HUES48 (cell line): ENCODE results near the gene CSAG2.
"Not testable (repeated sequence)": the region's sequence is repeated elsewhere in the genome, so short reads cannot be mapped to it uniquely, and the experiment has no call there.

ENCODE experiments used
- H3K27ac ChIP-seq: one replicate; pipeline ENCODE4 v1.7.0; 2013; ENCODE audit warnings: low read depth, low read length, inconsistent platforms
- H3K27me3 ChIP-seq: 2 replicates; pipeline ENCODE4 v1.6.1; 2013; ENCODE audit warnings: mild to moderate bottlenecking, low read length; ENCODE audit not compliant: control insufficient read depth, insufficient read depth
- H3K36me3 ChIP-seq: 2 replicates; pipeline ENCODE4 v1.6.1; 2013; ENCODE audit warnings: low read length; ENCODE audit not compliant: control insufficient read depth, insufficient read depth
- H3K4me1 ChIP-seq: 2 replicates; pipeline ENCODE4 v1.6.1; 2013; ENCODE audit warnings: mild to moderate bottlenecking, low read length; ENCODE audit not compliant: control insufficient read depth, insufficient read depth
- H3K4me3 ChIP-seq: 2 replicates; pipeline ENCODE4 v1.5.1; 2013; ENCODE audit warnings: mild to moderate bottlenecking, low read depth, low read length
- H3K9ac ChIP-seq: 2 replicates; pipeline ENCODE4 v1.6.1; 2013; ENCODE audit warnings: mild to moderate bottlenecking, low read depth, low read length, moderate library complexity
- H3K9me3 ChIP-seq: 2 replicates; pipeline ENCODE4 v1.6.1; 2013; ENCODE audit warnings: low read length; ENCODE audit not compliant: control insufficient read depth, insufficient read depth

The CSAG2 gene

GRCh38 chrX:152713815-152714787 lies 5.0 kb upstream of the CSAG2 start, which contains the start of gene MAGEA2B:
Gene MAGEA2B (plus strand): TSS chrX:152714628. CDS start chrX:152717107, 2,479 bp downstream.
- not testable (repeated sequence) for H3K4me3 ChIP-seq, H3K27me3 ChIP-seq, H3K9me3 ChIP-seq, H3K9ac ChIP-seq, H3K27ac ChIP-seq, H3K4me1 ChIP-seq, H3K36me3 ChIP-seq

DNA sequence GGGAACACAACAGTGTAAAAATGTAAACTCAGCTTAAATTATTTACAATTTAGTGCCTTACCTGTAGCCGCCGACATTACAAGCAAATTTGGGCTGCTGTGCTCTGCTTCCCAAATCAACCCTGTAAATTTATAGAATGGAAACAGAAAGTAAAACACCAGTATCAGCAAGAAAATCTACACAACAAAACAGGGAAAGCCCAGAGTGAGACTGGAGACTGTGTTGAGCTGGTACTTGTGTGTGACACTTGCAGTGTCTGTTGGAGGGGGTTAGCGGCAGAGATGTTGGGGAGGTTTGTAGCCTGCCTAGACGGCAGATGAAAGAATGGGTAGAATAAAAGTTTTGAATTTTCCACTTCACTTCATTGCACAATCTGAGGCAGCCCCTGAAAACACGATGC lies 4.1 kb upstream of the CSAG2 start:
- H3K4me3 ChIP-seq, H3K36me3 ChIP-seq, H3K4me1 ChIP-seq, H3K9me3 ChIP-seq, H3K9ac ChIP-seq, H3K27ac ChIP-seq, H3K27me3 ChIP-seq: not testable (repeated sequence)

- H3K9me3 ChIP-seq, H3K27ac ChIP-seq, H3K4me3 ChIP-seq, H3K9ac ChIP-seq, H3K27me3 ChIP-seq, H3K4me1 ChIP-seq, H3K36me3 ChIP-seq: not testable (repeated sequence)
Measured at GRCh38 chrX:152706500-152706899, 2.6 kb downstream of the CSAG2 start.

GRCh38 chrX:152700390-152700789 lies 8.7 kb downstream of the CSAG2 start:
- not testable (repeated sequence) for H3K27me3 ChIP-seq, H3K9ac ChIP-seq, H3K4me1 ChIP-seq, H3K27ac ChIP-seq, H3K9me3 ChIP-seq, H3K4me3 ChIP-seq, H3K36me3 ChIP-seq

DNA sequence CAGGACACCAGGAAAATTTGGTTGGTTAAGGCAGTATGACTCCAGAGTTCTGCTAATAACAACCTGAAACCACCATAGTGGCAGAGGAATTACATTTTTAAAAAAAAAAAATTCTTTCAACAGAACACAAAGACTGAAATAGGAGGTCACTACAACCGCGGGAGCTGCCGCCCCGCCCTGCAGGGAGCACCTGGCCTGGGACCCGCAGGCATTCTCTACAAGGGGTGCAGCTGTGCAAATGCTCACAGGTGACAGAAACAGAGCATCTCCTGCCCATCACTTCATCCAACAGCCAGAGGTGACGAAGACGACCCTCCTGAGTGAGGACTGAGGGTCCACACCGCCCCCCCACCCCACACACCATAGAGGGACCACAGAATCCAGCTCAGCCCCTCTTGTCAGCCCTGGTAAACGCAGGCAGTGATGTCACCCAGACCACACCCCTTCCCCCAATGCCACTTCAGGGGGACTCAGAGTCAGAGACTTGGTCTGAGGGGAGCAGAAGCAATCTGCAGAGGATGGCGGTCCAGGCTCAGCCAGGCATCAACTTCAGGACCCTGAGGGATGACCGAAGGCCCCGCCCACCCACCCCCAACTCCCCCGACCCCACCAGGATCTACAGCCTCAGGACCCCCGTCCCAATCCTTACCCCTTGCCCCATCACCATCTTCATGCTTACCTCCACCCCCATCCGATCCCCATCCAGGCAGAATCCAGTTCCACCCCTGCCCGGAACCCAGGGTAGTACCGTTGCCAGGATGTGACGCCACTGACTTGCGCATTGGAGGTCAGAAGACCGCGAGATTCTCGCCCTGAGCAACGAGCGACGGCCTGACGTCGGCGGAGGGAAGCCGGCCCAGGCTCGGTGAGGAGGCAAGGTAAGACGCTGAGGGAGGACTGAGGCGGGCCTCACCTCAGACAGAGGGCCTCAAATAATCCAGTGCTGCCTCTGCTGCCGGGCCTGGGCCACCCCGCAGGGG lies 10.8 kb downstream of the CSAG2 start, which contains the start of gene MAGEA3:
TSS of gene MAGEA3 (plus strand) at position 843 of the 980 bp plus-strand sequence. CDS start 2,039 bp downstream, outside the sequence.
- H3K36me3 ChIP-seq, H3K9me3 ChIP-seq, H3K27me3 ChIP-seq, H3K9ac ChIP-seq, H3K27ac ChIP-seq, H3K4me1 ChIP-seq, H3K4me3 ChIP-seq: not testable (repeated sequence)

- H3K27me3 ChIP-seq, H3K27ac ChIP-seq, H3K9me3 ChIP-seq, H3K4me3 ChIP-seq, H3K4me1 ChIP-seq, H3K36me3 ChIP-seq, H3K9ac ChIP-seq: not testable (repeated sequence)
Measured at GRCh38 chrX:152681012-152681411, 28.1 kb downstream of the CSAG2 start.

DNA sequence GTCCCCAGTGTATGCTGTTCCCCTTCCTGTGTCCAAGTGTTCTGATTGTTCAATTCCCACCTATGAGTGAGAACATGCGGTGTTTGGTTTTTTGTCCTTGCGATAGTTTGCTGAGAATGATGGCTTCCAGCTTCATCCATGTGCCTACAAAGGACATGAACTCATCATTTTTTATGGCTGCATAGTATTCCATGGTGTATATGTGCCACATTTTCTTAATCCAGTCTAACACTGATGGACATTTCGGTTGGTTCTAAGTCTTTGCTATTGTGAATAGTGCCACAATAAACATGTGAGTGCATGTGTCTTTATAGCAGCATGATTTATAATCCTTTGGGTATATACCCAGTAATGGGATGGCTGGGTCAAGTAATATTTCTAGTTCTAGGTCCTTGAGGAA lies 34.4 kb downstream of the CSAG2 start:
- H3K9ac ChIP-seq, H3K4me1 ChIP-seq, H3K9me3 ChIP-seq, H3K4me3 ChIP-seq, H3K36me3 ChIP-seq, H3K27me3 ChIP-seq, H3K27ac ChIP-seq: not testable (repeated sequence)

DNA sequence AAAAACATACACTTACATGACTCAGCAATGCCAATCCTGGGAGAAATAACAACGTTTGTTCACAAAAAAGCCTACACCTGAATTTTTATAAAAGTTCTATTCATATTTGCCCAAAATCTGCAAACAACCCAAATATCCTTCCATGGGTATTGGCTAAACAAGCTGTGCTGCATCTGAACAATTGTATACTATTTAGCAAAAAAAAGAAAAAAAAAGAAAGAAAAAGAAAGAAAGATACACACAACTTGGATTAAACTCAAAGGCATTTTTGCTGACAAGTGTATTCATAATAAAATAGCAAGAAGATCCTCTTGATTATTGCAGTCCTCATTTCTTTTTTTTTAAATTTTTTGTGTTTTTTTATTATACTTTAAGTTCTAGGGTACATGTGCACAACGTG lies 34.9 kb downstream of the CSAG2 start:
- no peak overlapping the region for H3K9ac ChIP-seq
- H3K4me3 ChIP-seq: no peak overlapping the region
- H3K27me3 ChIP-seq: no peaks in the 10 kb centered on the region
- peaks cover 7% of the 10 kb centered on the region for H3K9me3 ChIP-seq
- H3K36me3 ChIP-seq: no peaks in the 10 kb centered on the region
- no peak overlapping the region for H3K27ac ChIP-seq
- H3K4me1 ChIP-seq: no peaks in the 10 kb centered on the region

DNA sequence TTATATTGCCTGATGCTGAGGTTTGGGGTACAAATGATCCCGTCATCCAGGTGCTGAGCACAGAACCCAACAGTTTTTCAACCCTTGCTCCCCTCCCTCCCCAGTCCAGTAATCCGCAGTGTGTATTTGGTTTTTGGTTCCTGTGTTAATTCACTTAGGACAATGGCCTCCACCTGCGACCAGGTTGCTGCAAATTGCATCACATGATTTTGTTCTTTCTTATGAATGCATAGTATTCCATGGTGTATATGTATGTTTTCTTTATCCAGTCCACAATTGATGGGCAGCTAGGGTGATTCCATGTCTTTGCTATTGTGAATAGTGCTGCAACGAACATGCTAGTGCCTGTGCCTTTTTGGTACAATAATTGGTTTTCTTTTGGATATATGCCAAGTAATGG lies 46.0 kb downstream of the CSAG2 start:
- Histone ChIP-seq H3K36me3 (no peaks in the 10 kb centered on the region), H3K9ac (no peak overlapping the region), H3K4me1 (no peaks in the 10 kb centered on the region), H3K9me3 (peaks cover 41% of the 10 kb centered on the region), H3K27ac (no peak overlapping the region), H3K27me3 (no peaks in the 10 kb centered on the region), H3K4me3 (no peak overlapping the region)

- Histone ChIP-seq H3K27me3 (no peaks in the 10 kb centered on the region), H3K27ac (no peak overlapping the region), H3K9me3 (peaks cover 57% of the 10 kb centered on the region)
Measured at GRCh38 chrX:152658302-152658701, 50.8 kb downstream of the CSAG2 start.

More at GRCh38 chrX:152658302-152658701, 50.8 kb downstream of the CSAG2 start:
- no peaks in the 10 kb centered on the region for H3K4me1 ChIP-seq
- no peaks in the 10 kb centered on the region; the same call in 1 of the 2 replicates for H3K36me3 ChIP-seq
- H3K4me3 ChIP-seq: no peak overlapping the region
- no peak overlapping the region for H3K9ac ChIP-seq
